HG03280 (cell line): ENCODE results near the gene SEC22A.

Experiments
- ATAC-seq: cut with Tn5 transposase; IDR thresholded peaks from one replicate; pipeline ENCODE4 v1.9.1; 2021; ENCODE audit warnings: mild to moderate bottlenecking, moderate library complexity; ENCODE audit not compliant: unreplicated experiment

The SEC22A gene

GRCh38 chr3:123262226-123262625 lies 60.5 kb downstream of the SEC22A start:
- no peak for ATAC-seq

GRCh38 chr3:123262868-123263267 lies 61.1 kb downstream of the SEC22A start:
- ATAC-seq: no peak

DNA sequence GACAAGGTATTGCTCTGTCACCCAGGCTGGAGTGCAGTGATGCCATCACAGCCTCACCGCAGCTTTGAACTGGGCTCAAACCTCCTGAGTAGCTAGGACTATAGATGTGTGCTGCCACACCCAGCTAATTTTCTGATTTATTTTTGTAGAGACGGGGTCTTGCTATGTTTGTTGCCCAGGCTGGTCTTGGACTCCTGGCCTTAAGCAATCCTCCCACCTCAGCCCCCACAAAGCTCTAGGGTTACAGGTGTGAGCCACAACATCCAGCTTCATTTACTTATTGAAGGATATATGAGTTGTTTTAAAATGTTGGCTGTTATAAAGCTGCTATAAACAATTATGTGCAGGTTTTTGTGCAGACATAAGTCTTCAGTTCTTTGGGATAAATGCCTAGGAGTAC lies 62.2 kb downstream of the SEC22A start:
- ATAC-seq: no peak

- no peak for ATAC-seq
Measured at GRCh38 chr3:123267821-123268220, 66.1 kb downstream of the SEC22A start.

DNA sequence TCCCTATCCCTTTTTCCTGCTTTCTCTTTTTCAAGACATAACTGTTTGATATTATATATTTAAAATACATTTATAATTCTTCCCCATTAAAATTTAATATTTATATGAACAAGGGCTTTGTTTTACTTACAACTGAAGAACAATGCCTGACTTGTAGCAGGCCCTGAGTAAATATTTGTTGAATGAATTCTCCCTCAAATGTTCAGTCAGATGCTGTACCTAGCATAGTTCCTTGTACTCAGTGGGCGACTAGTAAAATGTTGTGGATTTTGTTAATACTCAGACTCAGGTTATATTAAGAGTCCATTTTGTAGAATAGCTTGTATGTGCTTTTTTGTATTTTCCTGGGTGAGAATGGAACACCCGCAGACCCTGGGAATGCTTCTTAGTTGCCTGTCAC lies 69.1 kb downstream of the SEC22A start:
- no peak for ATAC-seq

DNA sequence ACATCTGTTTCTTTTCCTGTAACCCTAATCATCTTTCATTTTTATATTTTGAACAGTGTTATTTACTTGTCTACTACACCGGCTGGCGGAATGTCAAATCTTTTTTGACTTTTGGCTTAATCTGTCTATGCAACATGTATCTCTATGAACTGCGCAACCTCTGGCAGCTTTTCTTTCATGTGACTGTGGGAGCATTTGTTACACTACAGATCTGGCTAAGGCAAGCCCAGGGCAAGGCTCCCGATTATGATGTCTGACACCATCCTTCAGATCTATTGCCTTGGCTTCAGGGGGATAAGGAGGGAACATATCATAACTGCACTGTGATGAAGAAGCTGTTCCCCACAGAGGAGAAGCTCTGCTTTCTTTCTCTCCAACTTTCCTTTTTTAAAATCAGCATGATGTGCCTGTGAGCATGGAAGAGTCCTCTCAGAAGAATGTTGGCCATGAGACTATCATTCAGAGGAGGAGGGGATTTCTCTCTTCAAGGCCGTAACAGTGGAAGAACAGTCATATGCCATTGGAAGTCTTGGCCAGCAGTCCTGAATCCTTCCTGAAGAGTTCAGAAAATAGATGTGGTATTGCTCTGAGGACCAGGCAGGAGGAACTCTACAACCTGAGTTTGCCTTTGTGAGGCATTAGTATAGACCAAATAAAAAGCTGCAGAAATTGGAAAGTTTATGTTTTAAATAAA lies 69.9 kb downstream of the SEC22A start:
- no peak for ATAC-seq

GRCh38 chr3:123272547-123272946 lies 70.8 kb downstream of the SEC22A start:
- ATAC-seq: no peak

DNA sequence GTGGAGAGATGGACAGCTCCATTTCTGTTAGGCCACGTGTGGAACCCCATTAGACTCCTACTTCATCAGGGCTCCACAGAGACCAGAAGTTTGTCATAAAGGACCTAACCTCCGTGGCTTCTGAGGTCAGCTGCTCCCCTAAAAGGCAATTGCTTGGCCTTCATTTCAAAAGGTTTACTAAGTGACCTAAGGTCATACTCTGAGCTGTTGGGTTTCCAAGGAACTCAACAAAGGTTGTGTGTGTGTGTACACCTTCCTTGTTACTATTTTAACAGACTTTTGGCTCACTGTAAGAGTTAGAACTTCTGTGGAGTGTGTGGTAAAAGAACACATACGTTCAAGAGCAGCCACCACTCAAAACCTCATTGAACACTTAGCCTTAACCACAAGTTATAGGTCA lies 73.9 kb downstream of the SEC22A start:
- ATAC-seq: no peak

DNA sequence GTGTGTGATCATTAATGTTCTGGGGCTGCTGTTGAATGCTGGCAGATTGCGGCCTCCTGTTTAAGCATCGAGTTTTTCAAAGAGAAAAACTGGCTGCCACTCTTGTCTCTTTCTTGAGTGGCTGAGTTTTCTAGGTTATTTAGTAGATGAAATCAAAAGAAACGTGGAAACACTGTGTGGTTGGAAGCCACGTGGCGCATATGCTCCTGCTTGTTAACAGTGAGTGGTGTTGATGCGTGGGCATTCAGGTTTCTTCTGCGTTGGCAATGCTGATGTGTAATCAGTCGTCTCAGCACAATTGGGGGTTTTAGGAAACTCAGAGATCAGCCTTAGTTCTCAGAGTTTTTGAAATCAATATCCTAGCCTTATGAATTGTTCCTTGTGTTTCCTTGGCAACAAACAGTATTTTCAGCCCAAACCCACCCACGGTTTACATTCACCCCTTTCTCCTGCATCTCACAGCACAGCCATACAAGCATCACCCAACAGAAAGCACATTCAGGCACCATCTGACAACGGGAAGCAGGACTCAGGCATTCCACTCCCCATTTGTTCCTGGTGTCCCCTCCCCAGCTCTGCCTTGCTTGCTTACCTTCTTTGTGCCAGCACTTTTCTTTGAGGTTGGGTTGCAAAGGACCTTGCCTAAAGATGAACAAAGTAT lies 74.7 kb downstream of the SEC22A start:
- ATAC-seq: no peak

GRCh38 chr3:123277106-123277505 lies 75.4 kb downstream of the SEC22A start:
- ATAC-seq: no peak

- ATAC-seq: no peak
Measured at GRCh38 chr3:123278446-123278845, 76.7 kb downstream of the SEC22A start.

DNA sequence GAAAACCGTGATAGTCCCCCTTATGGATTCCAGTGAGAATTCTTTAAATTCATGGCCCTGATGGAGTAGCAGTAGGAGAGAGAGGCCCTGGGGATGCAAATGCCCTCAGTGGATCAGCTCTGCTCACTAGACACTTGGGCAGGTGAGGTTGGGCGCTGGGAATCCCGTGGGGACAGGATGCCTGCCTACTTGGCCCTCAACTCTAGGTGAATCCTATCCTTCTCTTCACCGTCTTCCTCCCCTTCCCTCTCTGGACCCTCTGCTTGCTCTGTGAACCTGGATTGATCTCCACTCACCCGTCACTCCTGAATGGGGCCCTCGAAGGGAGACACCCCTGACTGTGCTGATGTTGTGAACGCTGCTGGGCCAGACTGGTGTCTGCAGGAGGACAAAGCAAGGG lies 77.4 kb downstream of the SEC22A start:
- no peak for ATAC-seq

DNA sequence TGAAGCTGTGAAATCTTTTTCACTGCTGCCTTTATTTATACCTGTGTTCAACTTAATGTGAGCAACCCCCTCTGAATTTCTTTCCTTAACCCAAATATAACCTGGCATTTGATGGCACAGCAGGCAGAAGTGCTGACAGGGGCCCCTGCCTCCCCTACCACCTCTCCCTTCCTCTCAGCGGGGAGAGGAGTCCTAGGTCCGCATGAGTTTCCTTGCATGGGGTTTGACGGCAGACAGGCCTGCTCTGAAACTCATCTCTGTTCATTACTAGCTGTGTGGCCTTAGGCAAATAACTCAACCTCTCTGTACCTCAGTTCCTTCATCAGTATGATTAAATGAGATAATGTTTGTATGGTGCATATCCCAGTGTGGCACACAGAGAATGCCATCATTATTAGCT lies 79.7 kb downstream of the SEC22A start:
- no peak for ATAC-seq

- no peak for ATAC-seq
Measured at GRCh38 chr3:123281929-123282328, 80.2 kb downstream of the SEC22A start.

DNA sequence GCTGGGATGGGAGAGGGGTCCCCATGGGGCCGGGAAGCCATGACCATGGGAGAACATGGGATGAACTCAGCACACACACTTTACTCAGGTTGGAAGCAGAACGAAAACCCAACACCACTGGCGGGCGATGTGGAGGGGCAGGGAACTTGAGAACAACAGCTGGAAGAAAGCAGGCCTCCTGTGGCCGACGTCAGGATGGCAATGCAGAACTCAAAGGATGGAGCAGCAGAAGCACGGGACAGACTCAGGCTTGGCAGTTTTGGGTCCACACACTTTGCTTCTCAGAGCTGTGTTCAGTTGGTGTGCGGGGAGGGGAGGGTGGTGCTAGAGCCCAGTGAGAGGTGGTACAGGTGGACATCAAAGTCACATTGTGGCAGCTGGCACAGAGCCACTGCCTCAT lies 80.7 kb downstream of the SEC22A start:
- no peak for ATAC-seq

DNA sequence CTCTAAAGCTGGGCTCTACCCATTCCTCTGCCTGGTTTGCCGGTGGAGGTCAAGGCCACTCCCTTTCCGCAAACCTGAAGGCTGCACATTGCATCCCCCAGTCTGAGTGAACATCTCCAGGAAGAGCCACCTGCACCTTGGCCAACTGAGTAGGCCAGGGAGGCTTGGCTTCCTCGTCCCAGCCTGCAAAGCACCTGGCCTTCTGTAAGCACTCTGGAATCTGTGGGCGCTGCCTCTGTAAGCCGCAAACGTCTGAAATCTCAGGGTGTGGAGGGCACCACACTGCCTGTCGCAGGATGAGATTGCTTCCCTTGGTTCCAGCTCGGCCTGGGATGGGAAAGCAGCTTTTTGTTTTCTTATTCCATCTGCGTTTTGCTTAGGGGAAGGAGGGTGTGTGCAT lies 81.3 kb downstream of the SEC22A start:
- ATAC-seq: no peak

GRCh38 chr3:123283657-123284398 lies 82.1 kb downstream of the SEC22A start:
- ATAC-seq: no peak

- no peak for ATAC-seq
Measured at GRCh38 chr3:123284399-123285010, 82.8 kb downstream of the SEC22A start.

- no peak for ATAC-seq
Measured at GRCh38 chr3:123285066-123285465, 83.3 kb downstream of the SEC22A start.

- ATAC-seq: no peak
Measured at GRCh38 chr3:123285479-123285878, 83.7 kb downstream of the SEC22A start.

DNA sequence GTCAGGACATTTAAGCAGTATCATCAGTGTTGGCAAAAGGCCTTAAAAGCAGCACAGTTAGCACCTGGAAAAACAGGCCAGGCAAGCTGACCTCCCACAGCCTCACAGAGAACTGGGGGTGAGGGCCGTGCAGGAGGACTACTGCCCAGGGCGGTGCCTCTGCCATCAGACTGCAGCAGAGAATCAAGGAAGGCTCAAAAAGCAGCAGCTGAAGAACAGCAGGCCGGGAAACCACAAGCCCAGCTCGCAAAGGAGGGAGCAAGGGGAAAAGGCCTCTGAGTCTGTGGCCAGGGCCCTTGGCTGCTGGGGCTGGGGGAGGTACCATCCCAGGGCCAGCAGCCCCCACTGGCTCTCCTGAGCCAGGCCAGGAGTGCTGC lies 84.2 kb downstream of the SEC22A start:
- ATAC-seq: no peak
